ACHN (cell line): ENCODE results near the gene MCCC1.
"Not testable (repeated sequence)": the region's sequence is repeated elsewhere in the genome, so short reads cannot be mapped to it uniquely, and the experiment has no call there.

ENCODE experiments used
- DNase-seq: peaks from one replicate; pipeline ENCODE4 v3.0.0-alpha.2; 2015
- in situ Hi-C: cut with HindIII; loops from 2 replicates; pipeline ENCODE4 v1.10.0; 2017; ENCODE audit warnings: low sequenced_read_pairs, low pct_ligation_motif_present, low pct_unique_long_range_greater_than_20kb

MCCC1 gene

DNA sequence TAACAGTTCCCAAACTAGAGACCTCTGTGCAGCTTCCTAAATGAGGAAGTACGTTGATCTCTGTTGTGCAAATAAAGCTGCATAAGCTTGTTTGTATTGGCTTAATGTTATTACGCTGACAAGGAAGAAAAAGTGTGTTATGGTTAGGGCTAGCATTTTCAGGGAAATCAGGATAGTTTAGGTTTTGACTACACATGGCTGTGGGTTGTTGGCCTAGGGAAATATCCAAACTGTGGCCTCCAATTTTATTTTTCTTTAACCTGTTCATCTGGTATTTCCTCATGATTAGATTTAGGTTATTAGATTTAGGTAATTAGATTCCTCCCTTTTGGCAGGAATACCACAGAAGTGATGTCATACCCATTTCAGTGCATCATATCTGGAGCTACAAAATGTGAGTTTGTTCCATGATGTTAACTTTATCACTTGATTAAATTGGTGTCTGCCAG, 8.7 kb upstream of the MCCC1 start:
- in situ Hi-C loops = no loop called here

DNA sequence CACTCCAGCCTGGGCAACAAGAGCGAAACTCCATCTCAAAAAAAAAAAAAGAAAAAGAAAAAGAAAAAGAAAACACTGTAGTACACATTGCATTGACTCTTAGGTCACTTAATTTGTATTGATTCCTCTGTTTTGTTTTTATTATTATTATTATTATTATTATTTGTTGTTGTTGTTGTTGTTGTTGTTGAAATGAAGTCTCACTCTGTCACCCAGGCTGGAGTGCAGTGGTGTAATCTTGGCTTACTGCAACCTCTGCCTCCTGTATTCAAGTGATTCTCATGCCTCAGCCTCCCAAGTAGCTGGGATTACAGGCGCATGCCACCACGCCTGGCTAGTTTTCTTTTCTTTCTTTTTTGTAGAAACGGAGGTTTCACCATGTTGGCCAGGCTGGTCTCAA, 8.1 kb upstream of the MCCC1 start:
- DNase-seq, in situ Hi-C loops: not testable (repeated sequence)

More for the DNA sequence above, 8.7 kb upstream of the MCCC1 start:
- DNase-seq = no peak

DNA sequence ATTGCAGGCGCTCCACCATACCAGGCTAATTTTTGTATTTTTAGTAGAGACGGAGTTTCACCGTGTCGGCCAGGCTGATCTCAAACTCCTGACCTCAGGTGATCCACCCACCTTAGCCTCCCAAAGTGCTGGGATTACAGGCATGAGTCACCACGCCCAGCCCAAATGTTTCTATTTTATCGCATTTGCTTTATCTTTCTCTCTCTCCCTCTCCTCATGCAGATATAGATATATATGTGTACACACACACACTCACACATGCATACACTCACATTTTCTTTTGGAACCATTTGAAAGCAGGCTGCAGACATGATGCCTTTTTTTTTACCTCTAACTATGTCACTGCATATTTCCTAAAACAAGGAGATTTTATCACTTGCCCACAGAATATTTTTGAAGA, 7.3 kb upstream of the MCCC1 start:
- in situ Hi-C loops = no loop called here
- DNase-seq = no peak

DNA sequence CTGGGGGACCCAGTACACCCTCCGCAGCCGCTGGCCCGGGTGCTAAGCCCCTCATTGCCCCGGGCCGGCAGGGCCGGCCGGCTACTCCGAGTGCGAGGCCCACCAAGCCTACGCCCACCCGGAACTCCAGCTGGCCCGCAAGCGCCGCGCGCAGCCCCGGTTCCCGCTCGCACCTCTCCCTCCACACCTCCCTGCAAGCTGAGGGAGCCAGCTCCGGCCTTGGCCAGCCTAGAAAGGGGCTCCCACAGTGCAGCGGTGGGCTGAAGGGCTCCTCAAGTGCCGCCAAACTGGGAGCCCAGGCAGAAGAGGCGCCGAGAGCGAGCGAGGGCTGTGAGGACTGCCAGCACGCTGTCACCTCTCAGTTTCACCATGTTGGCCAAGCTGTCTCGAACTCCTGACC, 4.7 kb upstream of the MCCC1 start:
- in situ Hi-C loops, DNase-seq: not testable (repeated sequence)

DNA sequence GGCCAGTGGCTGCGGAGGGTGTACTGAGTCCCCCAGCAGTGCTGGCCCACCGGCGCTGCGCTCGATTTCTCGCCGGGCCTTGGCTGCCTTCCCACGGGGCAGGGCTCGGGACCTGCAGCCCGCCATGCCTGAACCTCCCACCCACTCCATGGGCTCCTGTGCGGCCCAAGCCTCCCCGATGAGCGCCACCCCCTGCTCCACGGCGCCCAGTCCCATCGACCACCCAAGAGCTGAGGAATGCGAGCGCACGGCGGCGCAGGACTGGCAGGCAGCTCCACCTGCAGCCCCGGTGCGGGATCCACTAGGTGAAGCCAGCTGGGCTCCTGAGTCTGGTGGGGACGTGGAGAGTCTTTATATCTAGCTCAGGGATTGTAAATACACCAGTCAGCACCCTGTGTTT, 1.7 kb upstream of the MCCC1 start:
- DNase-seq, in situ Hi-C loops: not testable (repeated sequence)

DNA sequence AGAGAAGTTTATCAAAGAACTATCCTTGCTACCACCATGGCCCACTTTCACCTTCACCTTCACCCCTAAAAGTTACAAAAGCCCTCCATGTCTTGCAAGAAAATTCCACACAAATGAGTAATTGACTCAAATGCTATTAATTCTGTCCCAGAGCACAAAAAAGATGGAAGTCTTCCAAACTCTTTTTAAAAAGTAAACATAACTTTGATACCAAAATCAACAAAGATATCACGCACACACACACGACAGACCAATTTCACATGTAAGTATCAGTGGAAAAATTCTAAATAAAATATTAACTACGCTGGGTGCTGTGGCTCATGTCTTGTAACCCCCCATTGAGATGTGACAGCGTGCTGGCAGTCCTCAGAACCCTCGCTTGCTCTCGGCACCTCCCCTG, 1.1 kb upstream of the MCCC1 start:
- in situ Hi-C loops = no loop called here
- DNase-seq = no peak

DNA sequence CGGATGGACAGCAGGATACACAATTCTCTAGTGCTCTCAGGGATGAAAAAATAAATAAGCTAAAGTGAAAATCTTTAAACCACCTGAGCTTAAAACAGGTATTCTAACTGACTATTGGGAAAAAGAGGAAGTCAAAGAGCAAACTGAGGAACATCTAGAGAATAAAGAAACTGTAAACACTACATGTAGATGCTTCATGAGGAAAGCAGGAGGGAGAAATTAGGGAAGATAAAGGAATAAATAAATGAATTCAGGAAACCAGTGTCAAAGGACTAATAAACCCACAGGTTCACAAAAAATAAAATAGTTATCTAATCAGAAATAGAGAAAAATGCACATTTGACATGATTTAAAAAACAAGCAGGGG, 525 bp upstream of the MCCC1 start:
- in situ Hi-C loops = no loop called here
- no peak for DNase-seq

DNA sequence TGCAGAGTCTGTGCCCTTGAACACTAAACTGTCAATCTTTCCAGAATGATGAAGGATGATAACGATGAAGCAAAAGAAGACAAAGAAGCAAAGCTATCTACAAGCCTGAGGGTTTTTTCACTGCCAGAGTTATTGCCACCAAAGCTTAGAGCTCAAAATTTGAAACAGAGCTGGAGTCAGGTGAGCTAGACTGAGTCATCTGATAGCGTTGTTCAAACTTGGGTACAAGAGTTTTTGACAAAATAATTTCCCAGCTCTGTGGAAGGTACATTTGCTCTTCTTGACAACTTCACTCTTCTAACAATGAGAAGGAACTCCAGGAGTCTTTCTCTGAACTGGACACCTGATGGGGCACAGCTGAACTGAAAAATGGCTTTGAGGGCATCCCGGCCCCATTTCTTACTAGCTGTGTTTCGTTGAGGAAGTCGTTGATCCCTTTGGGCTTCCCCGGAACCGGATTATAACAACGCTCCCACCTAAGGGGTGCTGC, 715 bp downstream of the MCCC1 start:
- in situ Hi-C loops = no loop called here
- DNase-seq = no peak

DNA sequence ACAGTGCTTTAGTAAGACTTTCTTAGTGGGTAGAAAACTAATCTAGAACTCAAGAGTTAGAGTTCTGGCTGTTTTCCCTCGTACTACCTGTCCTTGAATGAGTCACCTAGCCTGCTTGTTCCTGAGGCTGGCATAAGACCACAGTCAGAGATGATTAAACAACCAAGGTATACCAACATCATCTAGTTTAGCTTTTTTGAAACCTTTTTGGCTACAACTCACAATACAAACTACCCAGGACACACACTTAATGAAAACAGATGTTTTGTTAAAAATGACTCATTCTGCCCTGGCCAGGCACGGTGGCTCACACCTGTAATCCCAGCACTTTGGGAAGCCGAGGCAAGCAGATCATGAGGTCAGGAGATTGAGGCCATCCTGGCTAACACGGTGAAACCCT, 4.6 kb downstream of the MCCC1 start:
- no peak for DNase-seq
- in situ Hi-C loops = no loop called here

DNA sequence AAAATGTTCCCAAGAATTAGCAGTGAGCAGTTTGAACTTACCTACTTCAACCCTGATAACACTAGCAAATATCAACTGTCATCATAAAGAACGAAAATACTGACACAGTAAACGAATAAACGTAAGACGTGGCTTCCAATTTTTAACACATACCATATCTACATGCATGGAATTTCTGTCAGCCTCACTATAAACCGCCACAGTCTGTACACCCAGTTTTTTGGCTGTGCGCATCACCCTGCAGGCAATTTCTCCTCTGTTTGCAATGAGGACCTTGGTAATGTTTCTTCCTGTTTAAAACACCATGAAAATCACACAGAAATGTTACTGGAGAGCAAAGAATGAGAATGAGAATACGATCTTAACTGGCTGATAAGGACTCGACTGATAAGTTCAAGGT, 7.0 kb downstream of the MCCC1 start:
- in situ Hi-C loops = no loop called here
- DNase-seq = no peak

DNA sequence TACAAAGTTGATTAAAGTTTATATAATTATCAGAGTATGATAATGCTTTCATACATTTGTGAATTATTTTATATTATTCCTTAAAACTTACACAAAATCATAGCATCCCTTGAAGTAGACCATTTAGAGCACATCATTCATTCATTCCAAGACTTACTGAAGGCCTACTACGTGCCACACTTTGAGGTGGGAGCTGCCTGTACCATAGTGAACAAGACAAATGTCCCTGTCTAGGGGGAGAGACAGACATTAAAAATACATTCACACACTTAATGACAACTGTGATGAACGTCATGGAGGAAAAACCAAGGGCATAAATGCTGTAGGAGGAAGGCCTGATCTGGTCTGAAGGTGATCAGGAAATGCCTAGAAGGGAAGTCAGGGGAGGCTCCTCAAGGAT, 12.1 kb downstream of the MCCC1 start:
- in situ Hi-C loops = no loop called here
- DNase-seq = no peak

DNA sequence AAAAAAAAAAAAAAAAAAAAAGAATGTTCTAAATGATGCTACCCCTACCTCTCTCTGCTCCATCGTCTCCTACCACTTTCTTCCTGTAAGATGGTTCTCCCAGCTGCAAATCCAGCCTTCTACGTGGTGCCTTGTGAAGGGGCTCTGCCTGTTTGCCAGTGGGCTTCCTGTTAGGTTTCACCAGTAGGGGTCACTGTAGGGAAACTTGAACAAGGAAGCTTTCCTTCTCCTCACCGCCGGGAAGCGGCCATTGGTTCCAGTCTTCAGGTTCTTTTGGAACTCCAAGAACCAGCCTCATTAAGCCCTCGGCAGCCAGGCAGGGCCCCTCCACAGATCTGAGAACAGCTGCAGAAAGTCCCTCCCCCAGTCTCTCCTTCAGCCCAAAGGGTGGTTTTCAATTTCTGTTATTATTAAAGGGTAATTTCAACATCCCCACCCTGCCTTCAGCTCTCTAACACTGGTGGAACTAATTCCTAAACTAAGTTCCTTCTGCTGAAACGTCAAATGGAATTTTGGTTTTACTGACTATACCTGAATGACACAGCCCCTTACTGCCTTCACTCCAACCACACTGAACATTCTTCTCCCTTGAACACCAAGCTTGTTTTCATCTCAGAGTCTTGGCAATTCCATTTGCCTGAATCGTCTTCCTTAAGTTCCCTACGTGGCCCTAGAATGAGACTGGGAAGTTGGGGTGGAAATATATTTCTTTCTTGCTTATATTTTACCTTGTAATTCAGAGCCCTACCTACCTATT, 13.5 kb downstream of the MCCC1 start:
- in situ Hi-C loops = no loop called here
- peak; percentile 25 for DNase-seq

DNA sequence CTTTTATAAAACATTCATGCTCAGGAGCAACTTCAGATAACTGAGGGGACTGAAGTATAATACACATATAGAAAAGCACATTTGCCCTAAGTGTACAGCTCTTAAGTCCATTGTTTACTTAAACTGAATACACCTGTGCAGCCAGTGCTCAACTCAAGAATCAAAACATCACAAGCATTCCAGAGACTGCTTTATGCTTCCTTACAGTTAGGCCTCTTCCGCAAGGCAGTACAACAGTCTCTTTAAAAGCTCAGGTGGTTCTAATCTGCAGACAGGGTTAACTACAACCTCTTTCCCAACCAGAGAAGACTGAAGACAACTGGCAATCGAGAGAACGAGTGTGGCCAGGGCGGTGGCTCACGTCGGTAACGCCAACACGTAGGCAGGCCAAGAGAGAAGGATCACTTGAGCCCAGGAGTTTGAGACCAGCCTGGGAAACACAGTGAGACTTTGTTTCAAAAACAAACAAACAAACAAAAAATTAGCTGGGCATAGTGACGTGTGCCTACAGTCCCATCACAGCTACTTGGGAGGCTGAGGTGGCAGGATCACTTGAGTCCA, 16.9 kb downstream of the MCCC1 start:
- no peak for DNase-seq
- in situ Hi-C loops = no loop called here

DNA sequence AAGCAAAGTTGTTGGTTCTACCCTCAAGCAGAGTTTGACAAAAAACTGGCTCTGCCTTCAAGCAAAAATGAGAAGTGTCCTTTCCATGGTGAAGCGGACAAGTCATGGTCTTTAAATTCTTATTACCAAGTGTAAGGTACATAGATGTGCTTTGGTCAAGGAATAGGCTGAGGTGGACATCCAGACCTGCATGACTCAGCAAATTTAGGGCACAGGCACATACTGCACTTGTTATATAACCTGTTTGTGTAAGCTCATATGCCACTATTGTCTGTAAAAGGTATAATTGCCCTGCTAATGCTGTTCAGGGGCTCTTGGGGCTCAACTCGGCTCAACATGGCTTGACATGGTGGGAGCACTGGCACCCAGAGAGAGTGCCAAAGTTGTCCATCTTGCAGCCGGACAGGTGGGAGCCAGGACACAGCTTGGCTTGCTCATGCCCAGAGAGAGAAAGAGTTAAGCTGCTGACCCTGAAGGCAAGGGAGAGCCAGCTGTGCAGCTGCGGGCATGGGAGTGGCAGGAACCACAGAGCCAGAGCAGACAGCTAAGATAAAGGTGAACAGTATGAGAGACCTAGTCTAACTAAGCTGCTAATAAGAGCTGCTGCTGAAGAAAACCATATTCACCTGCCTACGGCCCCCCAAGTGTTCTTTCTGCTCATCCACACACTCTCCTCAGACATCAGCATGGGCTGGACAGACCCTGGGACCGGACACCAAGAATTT, 17.7 kb downstream of the MCCC1 start:
- DNase-seq = no peak
- in situ Hi-C loops = no loop called here

DNA sequence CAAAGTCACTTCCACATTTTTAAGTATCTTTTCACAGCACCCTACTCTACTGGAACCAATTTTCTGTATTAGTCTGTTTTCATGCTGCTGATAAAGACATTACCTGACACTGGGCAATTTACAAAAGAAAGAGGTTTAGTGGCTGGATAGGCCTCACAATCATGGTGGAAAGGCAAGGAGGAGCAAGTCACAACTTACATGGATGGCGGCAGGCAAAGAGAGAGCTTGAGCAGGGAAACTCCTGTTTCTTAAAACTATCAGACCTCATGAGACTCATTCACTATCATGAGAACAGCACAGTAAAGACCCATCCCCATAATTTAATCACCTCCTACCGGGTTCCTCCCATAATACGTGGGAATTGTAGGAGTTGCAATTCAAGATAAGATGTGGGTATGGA, 18.7 kb downstream of the MCCC1 start:
- in situ Hi-C loops = no loop called here

DNA sequence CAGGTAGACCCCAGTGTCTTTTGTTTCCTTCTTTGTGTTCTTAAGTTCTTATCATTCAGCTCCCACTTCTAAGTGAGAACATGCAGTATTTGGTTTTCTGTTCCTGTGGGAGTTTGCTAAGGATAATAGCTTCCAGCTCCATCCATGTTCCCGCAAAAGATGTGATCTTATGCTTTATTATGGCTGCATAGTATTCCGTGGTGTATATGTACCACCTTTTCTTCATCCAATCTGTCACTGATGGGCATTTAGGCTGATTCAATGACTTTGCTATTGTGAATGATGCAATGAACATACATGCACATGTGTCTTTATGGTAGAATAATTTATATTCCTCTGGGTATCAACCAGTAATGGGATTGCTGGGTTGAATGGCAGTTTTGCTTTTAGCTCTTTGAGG, 24.4 kb downstream of the MCCC1 start:
- in situ Hi-C loops = no loop called here
- DNase-seq = no peak

More for the DNA sequence above, 18.7 kb downstream of the MCCC1 start:
- DNase-seq = no peak

DNA sequence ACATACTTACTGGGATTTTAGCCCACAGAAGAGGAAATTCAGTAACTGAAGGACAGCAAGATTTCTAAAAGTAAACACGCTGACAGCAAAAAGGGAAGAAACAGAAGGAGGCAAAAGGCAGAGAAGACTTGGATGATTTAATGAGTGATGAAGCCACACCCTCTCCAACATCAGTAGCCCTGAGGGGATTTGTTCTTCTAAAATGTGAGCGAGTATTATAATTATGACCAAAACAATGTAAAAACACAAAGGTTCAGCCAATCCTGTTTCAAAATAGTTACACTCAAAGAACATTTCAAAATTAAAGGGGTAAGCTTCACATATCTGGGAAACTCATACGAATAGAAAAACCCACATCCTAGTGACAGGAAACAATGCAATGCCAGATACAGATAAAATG, 25.0 kb downstream of the MCCC1 start:
- in situ Hi-C loops = no loop called here
- DNase-seq = no peak

DNA sequence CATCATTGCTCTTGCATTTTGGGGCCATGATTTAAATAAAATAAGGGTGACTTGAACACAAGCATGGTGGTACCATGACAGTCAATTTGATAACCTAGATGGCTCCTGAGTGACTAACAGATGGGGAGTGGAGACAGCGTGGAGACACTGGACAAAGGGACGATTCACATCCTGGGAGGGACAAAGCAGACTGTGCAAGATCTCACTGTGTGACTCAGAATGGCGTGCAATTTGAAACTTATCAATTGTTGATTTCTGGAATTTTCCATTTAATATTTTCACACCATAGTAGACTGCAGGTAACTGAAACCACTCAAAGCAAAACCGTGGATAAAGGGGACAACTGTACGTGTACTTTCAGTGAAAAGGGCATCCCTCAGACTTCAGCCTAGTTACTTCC, 25.5 kb downstream of the MCCC1 start:
- no peak for DNase-seq
- in situ Hi-C loops = no loop called here

DNA sequence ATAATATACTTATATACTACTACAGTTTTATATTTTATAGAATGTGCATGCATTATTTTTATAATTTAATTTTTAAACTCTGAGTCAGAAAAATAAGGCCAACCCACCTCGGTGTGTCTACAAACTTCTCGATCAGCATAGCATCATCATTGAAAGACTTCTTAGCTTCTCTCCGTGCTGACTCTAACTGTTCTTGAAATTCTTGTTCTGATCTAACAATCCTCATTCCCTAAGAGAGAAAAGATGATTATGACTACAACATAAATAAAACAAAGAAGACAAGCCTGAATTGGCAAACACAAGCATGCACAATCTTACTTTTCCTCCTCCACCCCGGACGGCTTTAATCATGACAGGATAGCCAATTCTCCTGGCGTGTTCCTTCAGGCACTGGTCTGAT, 28.4 kb downstream of the MCCC1 start:
- no peak for DNase-seq
- in situ Hi-C loops = no loop called here

DNA sequence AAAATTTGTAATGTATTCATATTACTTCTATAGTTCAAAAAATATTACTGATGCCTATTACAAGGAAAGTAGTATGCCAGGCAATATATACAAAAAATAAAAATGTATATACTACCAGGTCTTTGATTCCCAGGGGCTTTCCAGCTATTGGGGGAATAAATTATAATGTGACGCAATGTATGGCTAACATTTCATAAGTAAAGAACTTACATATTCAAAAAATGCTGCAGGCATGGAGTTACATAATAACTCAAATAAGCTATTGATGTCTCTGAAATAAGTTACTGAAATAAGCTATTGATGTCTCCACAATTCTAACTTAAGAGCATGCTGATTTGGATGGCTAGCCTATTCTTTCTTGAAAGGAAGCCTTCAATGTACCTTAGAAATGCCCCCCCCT, 30.2 kb downstream of the MCCC1 start:
- in situ Hi-C loops = no loop called here
- no peak for DNase-seq
